H9 (cell line): ENCODE measurements around the gene VSTM4. TPM values are rescaled to one million over a fixed set of nuclear protein-coding genes. Genes with fewer than 3 reads are reported as not detected.

Source experiments
- DNase-seq: peaks from one replicate; pipeline ENCODE4 v3.0.0-alpha.2; 2017
- H2AFZ ChIP-seq: one replicate; pipeline ENCODE4 v1.6.1; 2013; ENCODE audit warnings: mild to moderate bottlenecking, low read length, control low read depth, moderate library complexity
- H2AK5ac ChIP-seq: 2 replicates; pipeline ENCODE4 v1.6.1; 2013; ENCODE audit warnings: low read length, control low read depth, mixed read lengths; ENCODE audit not compliant: insufficient read length
- H2BK120ac ChIP-seq: one replicate; pipeline ENCODE4 v1.6.1; 2013; ENCODE audit warnings: low read depth, mild to moderate bottlenecking, low read length, control low read depth, inconsistent platforms; ENCODE audit not compliant: poor library complexity, severe bottlenecking
- H2BK12ac ChIP-seq: 2 replicates; pipeline ENCODE4 v1.6.1; 2013; ENCODE audit warnings: low read length, control low read depth, mixed read lengths, low read depth; ENCODE audit not compliant: insufficient read length
- H2BK15ac ChIP-seq: 2 replicates; pipeline ENCODE4 v1.6.1; 2013; ENCODE audit warnings: low read depth, low read length, control low read depth
- H2BK20ac ChIP-seq: one replicate; pipeline ENCODE4 v1.6.1; 2013; ENCODE audit warnings: low read depth, mild to moderate bottlenecking, low read length, control low read depth, inconsistent platforms; ENCODE audit not compliant: poor library complexity, severe bottlenecking
- H2BK5ac ChIP-seq: 2 replicates; pipeline ENCODE4 v1.6.1; 2013; ENCODE audit warnings: low read length, control low read depth, mixed read lengths; ENCODE audit not compliant: insufficient read length
- H3K14ac ChIP-seq: 2 replicates; pipeline ENCODE4 v1.6.1; 2013; ENCODE audit warnings: low read length, control low read depth; ENCODE audit not compliant: insufficient read depth
- H3K18ac ChIP-seq: 2 replicates; pipeline ENCODE4 v1.6.1; 2013; ENCODE audit warnings: low read depth, mild to moderate bottlenecking, mixed read lengths, low read length, control low read depth; ENCODE audit not compliant: insufficient read length
- H3K23ac ChIP-seq: 2 replicates; pipeline ENCODE4 v1.6.1; 2013; ENCODE audit warnings: low read length, control low read depth, mixed read lengths, low read depth; ENCODE audit not compliant: insufficient read length
- H3K23me2 ChIP-seq: 2 replicates; pipeline ENCODE4 v1.6.1; 2013; ENCODE audit warnings: low read depth, mild to moderate bottlenecking, mixed read lengths, low read length, control low read depth; ENCODE audit not compliant: insufficient read length, poor library complexity, severe bottlenecking
- H3K27ac ChIP-seq: 2 replicates; pipeline ENCODE4 v1.5.1; 2013; ENCODE audit warnings: low read length, control low read depth, mixed read lengths, low read depth; ENCODE audit not compliant: insufficient read length
- H3K27me3 ChIP-seq: 2 replicates; pipeline ENCODE4 v1.6.1; 2013; ENCODE audit warnings: low read length, control low read depth, inconsistent platforms; ENCODE audit not compliant: insufficient read depth
- H3K4ac ChIP-seq: 2 replicates; pipeline ENCODE4 v1.6.1; 2013; ENCODE audit warnings: low read depth, mild to moderate bottlenecking, control low read depth, inconsistent platforms, low read length, moderate library complexity
- H3K4me1 ChIP-seq: 2 replicates; pipeline ENCODE4 v1.6.1; 2013; ENCODE audit warnings: low read length, control low read depth, inconsistent platforms; ENCODE audit not compliant: insufficient read depth
- H3K4me2 ChIP-seq: 2 replicates; pipeline ENCODE4 v1.6.1; 2013; ENCODE audit warnings: low read length, control low read depth, mixed read lengths; ENCODE audit not compliant: insufficient read length, insufficient read depth
- H3K56ac ChIP-seq: 2 replicates; pipeline ENCODE4 v1.6.1; 2013; ENCODE audit warnings: low read depth, mild to moderate bottlenecking, mixed read lengths, low read length, control low read depth; ENCODE audit not compliant: insufficient read length
- H3K79me1 ChIP-seq: 2 replicates; pipeline ENCODE4 v1.6.1; 2013; ENCODE audit warnings: low read depth, mild to moderate bottlenecking, moderate library complexity, low read length, control low read depth, inconsistent platforms; ENCODE audit not compliant: insufficient read depth, poor library complexity, severe bottlenecking
- H3K79me2 ChIP-seq: 2 replicates; pipeline ENCODE4 v1.6.1; 2013; ENCODE audit warnings: low read length, control low read depth, inconsistent platforms; ENCODE audit not compliant: insufficient read depth
- H3K9ac ChIP-seq: 2 replicates; pipeline ENCODE4 v1.6.1; 2013; ENCODE audit warnings: low read length, control low read depth, mixed read lengths; ENCODE audit not compliant: insufficient read length; ENCODE audit errors: extremely low read depth
- H3K9me3 ChIP-seq: one replicate; pipeline ENCODE4 v1.6.1; 2013; ENCODE audit warnings: low read depth, low read length, inconsistent platforms; ENCODE audit not compliant: control insufficient read depth
- H3T11ph ChIP-seq: one replicate; pipeline ENCODE4 v1.6.1; 2013; ENCODE audit warnings: mild to moderate bottlenecking, low read length, control low read depth, inconsistent platforms
- H4K20me1 ChIP-seq: one replicate; pipeline ENCODE4 v1.6.1; 2013; ENCODE audit not compliant: control insufficient read depth, insufficient read length, insufficient read depth
- H4K5ac ChIP-seq: 2 replicates; pipeline ENCODE4 v1.6.1; 2013; ENCODE audit warnings: low read depth, mild to moderate bottlenecking, mixed read lengths, low read length, control low read depth; ENCODE audit not compliant: insufficient read length
- H4K8ac ChIP-seq: replicated peaks from 2 replicates; pipeline ENCODE4 v1.6.1; 2013; ENCODE audit warnings: low read length, control low read depth, mixed read lengths, low read depth; ENCODE audit not compliant: insufficient read length
- H4K91ac ChIP-seq: 2 replicates; pipeline ENCODE4 v1.6.1; 2013; ENCODE audit warnings: low read depth, mild to moderate bottlenecking, moderate library complexity, mixed read lengths, low read length, control low read depth; ENCODE audit not compliant: insufficient read length
- H3K27ac Mint-ChIP-seq, 3 experiments: 2 replicates in 2 of 3; 3 replicates in 1 of 3; pipeline ENCODE4 v1.8.0; 2020 to 2021; ENCODE audit warnings: mixed read lengths in 3 of 3, mild to moderate bottlenecking in 1 of 3, moderate library complexity in 1 of 3
- H3K27me3 Mint-ChIP-seq: 2 replicates; pipeline ENCODE4 v1.8.0; 2021; ENCODE audit warnings: low read depth, mild to moderate bottlenecking, moderate library complexity, mixed read lengths
- H3K36me3 Mint-ChIP-seq, 3 experiments: 2 replicates in 2 of 3; 3 replicates in 1 of 3; pipeline ENCODE4 v1.8.0; 2020 to 2021; ENCODE audit warnings: low read depth in 3 of 3, mixed read lengths in 3 of 3; ENCODE audit not compliant: insufficient read depth in 1 of 3
- H3K4me1 Mint-ChIP-seq, 2 experiments: 2 replicates each; pipeline ENCODE4 v1.8.0; 2020; ENCODE audit warnings: mixed read lengths in 2 of 2
- H3K4me3 Mint-ChIP-seq, 2 experiments: 2 replicates in 1 of 2; 3 replicates in 1 of 2; pipeline ENCODE4 v1.8.0; 2020 to 2021; ENCODE audit warnings: mild to moderate bottlenecking in 2 of 2, mixed read lengths in 2 of 2, moderate library complexity in 1 of 2
- H3K9me3 Mint-ChIP-seq, 2 experiments: 2 replicates in 1 of 2; 3 replicates in 1 of 2; pipeline ENCODE4 v1.8.0; 2020; ENCODE audit warnings: mild to moderate bottlenecking in 2 of 2, mixed read lengths in 2 of 2, moderate library complexity in 1 of 2
- CTCF ChIP-seq: fragments of 200-600 bp; sonication (generic); conservative IDR thresholded peaks from 3 replicates; pipeline ENCODE4 v1.8.0; 2021; ENCODE audit warnings: antibody characterized with exemption, mild to moderate bottlenecking
- WGBS: extraction: QIAGEN DNeasy Blood & Tissue Kit; methylation state at CpG from one replicate; pipeline ENCODE4 v1.1.7; 2013; ENCODE audit warnings: missing lambda C conversion rate, low lambda C conversion rate, mixed read lengths; ENCODE audit not compliant: insufficient read length; ENCODE audit errors: extremely low coverage; 5-methylcytosine and 5-hydroxymethylcytosine counted together
- total RNA-seq: library from RNA; stranded (reverse); gene quantifications from 2 replicates; pipeline ENCODE4 v1.2.1, GENCODE V29; 2021

The VSTM4 gene
- total RNA-seq, 1 experiment from 2014 or later, result 0.44 TPM

GRCh38 chr10:48990226-48990625 is 125.1 kb downstream of the VSTM4 start:
- Histone ChIP-seq H3K4me1 (no peaks in the 10 kb centered on the region), H3K79me2 (no peaks in the 10 kb centered on the region), H3K14ac (no peak overlapping the region), H4K8ac (no peak overlapping the region), H2BK12ac (no peak overlapping the region), H3K79me1 (no peaks in the 10 kb centered on the region), H3K4ac (no peak overlapping the region), H3K9ac (no peak overlapping the region), H2BK20ac (no peak overlapping the region), H4K91ac (no peak overlapping the region), H3K23me2 (no peaks in the 10 kb centered on the region), H3K4me2 (no peak overlapping the region), H4K5ac (no peak overlapping the region), H3K27me3 (no peaks in the 10 kb centered on the region), H3K56ac (no peak overlapping the region), H3K9me3 (no peaks in the 10 kb centered on the region), H2AK5ac (no peak overlapping the region), H2AFZ (no peak overlapping the region), H3K23ac (no peak overlapping the region), H3K27ac (no peak overlapping the region), H3T11ph (no peak overlapping the region), H4K20me1 (no peaks in the 10 kb centered on the region), H2BK5ac (no peak overlapping the region), H2BK120ac (no peak overlapping the region), H3K18ac (no peak overlapping the region), H2BK15ac (no peak overlapping the region)
- Mint-ChIP-seq H3K27ac (no peak overlapping the region), H3K9me3 (no peaks in the 10 kb centered on the region), H3K27me3 (no peaks in the 10 kb centered on the region), H3K36me3 (no peaks in the 10 kb centered on the region), H3K4me1 (no peaks in the 10 kb centered on the region), H3K4me3 (no peak overlapping the region)
- no peak for TF ChIP-seq CTCF
- WGBS, result no CpG with 5 or more reads among the region's 1 CpG
- no peak for DNase-seq
